Globus pallidus (tissue), 1 donor: Measurements from ENCODE around the gene RNF207.
"Not testable (repeated sequence)": the region's sequence is repeated elsewhere in the genome, so short reads cannot be mapped to it uniquely, and the experiment has no call there.

ENCODE experiments used
- DNase-seq: peaks from one replicate; pipeline ENCODE4 v3.0.0-alpha.2; 2015; ENCODE audit warnings: low spot score

The RNF207 gene

GRCh38 chr1:6200188-6200809 lies 5.6 kb upstream of the RNF207 start:
- DNase-seq, result no peak

DNA sequence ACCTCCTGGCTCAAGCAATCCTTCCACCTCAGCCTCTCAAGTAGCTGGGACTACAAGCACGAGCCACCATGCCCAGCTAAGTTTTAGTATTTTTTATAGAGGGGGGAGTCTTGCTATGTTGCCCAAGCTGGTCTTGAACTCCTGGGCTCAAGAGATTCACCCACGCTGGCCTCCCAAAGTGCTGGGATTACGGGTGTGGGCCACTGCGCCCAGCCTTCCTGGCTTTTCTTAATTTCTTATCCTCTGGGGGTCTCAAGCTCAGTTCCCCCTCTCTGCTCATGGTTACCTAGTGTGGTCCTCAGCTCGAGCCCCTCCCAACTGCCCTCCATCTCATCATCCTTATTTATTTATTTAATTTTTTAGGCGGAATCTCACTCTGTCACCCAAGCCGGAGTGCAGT lies 3.7 kb upstream of the RNF207 start:
- DNase-seq, result no peak

- no peak for DNase-seq
Measured at GRCh38 chr1:6206520-6206855, 569 bp downstream of the RNF207 start.

DNA sequence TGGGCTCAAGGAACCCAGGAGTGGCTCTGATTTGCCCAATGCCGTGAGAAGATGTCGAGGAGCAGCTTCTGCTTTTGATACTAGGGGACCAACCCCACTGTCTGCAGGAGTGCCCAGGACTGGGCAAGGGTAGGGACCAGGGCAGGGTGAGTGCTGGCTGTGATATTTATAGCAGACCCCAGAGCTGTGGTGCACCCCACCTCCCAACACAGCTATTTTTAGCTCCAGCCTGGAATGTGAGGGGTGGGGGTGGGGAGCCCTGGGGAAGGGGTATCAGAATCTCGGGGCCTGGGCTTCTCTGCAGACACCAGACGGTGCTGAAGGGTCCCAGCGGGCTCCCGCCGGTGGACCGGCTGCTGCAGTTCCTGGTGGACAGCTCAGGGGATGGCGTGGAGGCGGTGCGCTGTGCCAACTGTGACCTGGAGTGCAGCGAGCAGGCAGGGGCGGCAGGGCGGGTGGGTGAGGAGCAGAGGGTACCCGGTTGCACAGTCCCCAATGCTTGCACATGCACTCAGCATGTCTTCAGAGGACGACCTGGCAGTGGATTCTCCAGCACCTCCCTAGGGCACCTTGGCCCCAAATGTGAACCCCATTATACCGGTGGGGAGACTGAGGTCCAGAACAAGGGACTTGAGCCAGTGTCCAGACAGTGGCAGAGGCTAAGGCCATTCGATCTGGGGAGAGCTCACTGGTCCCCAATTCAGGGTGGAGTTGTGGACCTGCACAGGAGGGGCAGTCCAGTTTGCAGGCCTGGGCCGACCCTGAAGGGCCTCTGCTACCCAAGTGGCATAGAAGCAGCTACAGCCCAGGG lies 1.4 kb downstream of the RNF207 start:
- DNase-seq, result no peak

DNA sequence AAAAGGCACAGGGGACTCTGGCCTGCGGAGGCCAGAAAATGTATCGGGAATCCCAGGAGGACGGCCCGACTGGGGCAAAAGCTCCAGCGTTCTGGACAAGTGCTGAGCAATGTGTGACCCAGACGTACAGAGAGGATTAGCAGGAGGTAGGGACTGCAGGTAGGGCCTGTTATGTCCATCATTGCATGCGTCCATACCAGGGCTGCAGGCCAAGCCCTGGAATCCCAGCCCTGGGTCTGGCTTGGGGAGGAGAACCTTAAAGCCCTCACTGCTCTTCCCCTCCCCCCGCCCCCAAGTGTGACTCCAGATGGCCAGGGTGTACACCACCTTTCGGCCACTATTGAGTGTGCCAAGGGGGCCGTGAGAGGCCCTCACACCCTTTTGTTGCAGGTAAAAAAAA lies 2.0 kb downstream of the RNF207 start:
- no peak for DNase-seq

DNA sequence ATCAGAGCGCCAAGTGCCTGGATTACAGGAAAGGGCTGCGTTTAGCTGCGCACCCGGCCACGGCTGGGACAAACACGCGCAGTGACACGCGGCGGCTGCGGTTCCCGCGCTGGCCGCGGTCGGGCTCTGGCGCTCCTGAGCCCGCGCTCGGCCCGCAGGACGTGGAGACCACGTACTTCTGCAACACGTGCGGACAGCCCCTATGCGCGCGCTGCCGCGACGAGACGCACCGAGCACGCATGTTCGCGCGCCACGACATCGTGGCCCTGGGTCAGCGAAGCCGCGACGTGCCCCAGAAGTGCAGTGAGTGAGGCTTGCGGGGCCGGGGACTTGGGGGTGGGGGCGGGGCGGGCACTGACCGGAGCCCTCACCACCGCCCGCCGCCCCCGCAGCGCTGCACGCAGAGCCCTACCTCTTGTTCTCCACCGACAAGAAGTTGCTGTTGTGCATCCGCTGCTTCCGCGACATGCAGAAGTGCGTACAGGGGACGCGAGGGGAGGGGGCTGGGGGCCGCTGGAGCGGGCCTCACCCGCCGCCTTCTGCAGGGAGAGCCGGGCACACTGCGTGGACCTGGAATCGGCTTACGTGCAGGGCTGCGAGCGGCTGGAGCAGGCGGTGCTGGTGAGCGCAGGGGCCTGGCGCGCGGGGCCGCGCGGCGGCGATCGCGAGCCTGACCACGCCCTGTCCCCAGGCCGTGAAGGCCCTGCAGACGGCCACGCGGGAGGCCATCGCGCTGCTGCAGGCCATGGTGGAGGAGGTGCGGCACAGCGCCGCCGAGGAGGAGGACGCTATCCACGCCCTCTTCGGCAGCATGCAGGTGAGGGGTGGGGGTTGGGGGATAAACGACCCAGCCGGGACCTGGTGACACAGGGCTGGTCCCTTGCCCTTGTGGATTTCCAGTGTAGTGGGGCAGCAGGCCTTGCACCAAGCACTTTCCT lies 3.1 kb downstream of the RNF207 start:
- DNase-seq, result no peak

- no peak for DNase-seq
Measured at GRCh38 chr1:6209661-6210580, 4.0 kb downstream of the RNF207 start.

DNA sequence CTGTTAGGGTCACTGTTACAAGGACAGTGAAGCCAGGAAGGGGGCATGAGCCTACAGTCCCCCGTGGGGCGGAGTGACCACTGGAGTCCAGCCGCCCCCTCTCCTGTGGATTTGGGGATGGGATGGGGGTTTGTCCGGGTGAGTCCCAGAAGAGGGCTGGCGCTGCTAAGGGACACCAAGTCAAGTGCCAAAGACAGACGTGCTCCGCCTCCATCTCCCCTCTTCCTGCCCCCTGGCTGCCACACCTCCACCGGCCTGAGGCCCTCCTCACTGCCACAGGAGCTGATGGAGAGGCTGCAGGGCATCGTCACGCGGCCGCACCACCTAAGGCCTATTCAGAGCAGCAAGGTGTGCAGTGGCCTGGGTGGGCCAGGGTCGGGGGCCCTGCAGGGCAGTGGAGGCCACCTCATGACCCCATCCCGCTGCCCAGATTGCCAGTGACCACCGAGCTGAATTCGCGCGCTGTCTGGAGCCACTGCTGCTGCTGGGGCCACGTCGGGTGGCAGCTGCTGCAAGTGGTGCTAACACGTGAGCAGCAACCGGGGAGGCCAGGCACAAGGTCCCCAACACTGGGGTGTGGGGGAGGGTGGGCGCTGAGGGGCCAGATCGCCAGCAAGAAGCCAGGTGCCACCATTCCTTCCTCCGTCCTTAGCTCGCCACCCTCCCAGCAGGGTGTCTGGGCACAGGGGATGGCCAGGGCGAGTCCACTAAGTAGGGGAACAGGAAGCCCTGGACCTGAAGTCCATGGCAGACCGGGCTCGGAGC lies 4.9 kb downstream of the RNF207 start:
- DNase-seq, result no peak

DNA sequence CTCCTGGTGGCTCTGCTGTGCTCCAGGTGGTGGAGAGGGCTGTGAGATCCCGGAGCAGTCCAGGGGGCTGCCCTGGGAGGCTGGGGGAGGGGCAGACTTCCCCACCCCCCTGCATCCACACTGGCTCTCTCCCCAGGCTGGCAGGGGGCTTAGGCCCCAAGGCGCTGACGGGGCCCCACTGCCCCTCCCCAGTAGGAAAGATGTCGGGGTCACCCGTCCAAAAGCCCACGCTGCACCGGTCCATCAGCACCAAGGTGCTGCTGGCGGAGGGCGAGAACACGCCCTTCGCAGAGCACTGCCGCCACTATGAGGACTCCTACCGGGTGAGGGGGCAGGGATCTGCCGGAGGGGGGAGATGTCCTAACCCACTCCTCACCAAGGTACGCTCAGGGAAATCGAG lies 5.8 kb downstream of the RNF207 start:
- no peak for DNase-seq

DNA sequence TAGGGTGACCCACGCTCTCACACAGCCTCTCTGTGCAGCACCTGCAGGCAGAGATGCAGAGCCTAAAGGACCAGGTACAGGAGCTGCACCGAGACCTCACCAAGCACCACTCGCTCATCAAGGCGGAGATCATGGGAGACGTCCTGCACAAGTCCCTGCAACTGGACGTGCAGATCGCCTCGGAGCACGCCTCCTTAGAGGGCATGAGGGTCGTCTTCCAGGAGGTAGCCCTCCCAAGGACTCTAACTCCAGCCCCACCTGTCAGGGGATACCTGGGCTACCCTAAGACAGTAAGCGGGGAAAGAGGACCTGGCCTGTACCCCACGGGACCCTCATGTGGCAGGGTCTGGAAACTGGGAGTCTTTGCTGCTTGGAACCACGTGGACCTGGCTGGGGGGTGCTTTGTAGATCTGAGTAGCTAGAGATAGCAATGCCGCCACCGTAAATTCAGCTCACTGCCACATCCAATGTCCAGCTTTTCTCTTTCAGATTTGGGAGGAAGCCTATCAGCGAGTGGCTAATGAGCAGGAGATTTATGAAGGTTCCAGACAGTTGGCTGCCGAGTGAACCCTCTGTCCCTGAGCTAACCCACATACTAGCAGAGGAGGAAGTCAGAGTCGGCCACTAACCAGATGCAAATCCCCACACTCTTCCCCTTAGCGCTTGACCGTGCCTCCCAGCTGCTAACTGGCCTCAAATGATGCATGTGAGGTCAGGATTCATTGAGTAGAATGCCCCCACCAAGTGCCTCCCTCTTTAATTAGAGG lies 6.5 kb downstream of the RNF207 start:
- DNase-seq, result no peak

DNA sequence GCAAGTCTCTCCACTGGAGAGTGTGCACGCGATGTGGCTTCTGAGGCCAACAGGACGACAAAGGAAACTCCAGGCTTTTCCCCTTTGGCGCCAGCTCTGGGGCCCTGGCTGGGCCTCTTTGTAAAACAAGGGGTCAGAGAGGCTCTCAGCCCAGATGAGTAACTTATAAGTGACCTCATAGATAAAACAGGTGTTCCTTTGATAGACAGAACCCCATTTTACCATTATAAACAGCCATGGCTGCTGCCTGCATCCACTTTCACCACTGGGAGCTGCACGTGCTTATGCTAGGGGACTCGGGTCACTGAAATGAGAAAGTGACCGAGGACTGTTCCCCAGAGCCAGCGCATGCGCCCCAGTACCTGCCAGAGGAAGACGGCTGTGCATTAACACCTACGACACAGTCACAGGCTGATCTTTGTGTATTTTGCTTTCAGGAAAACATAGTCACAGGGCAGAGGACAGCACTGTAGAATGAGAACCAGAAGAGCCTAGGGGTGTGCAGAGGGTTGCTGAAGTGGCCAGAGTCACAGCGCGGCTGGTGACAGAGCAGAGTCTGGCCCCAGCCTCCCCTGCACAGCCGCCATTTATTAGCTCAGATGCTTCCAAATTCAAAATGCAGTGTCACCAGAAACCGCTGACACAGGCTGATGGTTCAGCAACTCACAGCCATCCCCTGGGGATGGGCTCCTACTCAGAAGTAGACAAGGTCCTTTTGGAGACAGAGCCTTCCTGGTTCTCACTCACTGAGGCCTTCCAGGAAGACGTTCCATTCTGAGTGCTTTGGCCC lies 12.7 kb downstream of the RNF207 start:
- no peak for DNase-seq

DNA sequence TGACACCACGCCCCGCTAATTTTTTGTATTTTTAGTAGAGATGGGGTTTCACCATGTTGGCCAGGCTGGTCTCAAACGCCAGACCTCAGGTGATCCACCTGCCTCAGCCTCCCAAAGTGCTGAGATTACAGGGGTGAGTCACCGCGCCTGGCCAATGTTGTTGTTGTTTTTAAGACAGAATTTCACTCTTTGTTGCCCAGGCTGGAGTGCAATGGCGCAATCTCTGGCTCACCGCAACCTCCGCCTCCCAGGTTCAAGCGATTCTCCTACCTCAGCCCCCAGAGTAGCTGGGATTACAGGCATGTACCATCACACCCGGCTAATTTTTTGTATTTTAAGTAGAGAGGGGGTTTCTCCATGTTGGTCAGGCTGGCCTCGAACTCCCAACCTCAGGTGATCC lies 13.7 kb downstream of the RNF207 start:
- not testable (repeated sequence) for DNase-seq

DNA sequence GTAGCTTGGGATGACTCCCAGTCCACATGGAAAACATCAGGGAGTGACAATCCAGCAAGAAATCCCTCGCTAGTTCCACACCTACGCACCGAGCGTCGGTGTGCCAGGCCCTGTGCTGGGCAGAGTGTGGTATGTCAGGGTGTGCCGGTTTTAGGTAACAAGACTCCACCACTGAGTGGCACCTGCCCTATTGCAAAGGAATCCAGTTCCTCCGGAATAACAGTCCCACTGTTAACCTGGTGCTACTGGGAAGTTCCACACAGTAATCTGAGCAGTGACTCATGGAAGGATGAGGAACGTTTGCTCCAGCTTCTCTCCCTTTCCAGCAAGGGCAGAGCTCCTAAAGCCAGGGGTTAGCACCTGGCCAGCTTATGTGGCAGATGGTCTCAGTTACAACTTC lies 14.3 kb downstream of the RNF207 start:
- no peak for DNase-seq

- no peak for DNase-seq
Measured at GRCh38 chr1:6221210-6221784, 15.4 kb downstream of the RNF207 start.

GRCh38 chr1:6222636-6223035 lies 16.7 kb downstream of the RNF207 start:
- DNase-seq, result no peak

DNA sequence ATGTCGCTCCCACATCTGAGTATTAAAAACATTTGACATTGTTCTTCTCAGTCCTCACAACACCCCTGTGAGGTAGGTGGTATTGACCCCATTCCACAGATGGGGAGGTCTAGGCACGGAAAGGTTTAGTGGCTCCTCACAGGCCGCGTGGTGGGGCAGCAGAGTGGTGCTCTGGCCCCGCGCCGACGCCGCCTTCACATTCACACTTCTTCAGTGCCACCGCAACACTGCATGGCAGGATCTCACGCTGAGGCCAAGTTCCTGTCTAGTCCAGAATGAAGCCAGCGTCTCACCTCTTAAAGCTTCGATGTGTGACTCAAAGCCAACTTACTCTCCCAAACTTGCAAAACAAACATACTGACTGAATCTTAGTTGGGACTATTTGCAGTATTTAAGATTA lies 17.7 kb downstream of the RNF207 start:
- DNase-seq, result no peak

GRCh38 chr1:6224718-6225117 lies 18.8 kb downstream of the RNF207 start:
- DNase-seq, result no peak

DNA sequence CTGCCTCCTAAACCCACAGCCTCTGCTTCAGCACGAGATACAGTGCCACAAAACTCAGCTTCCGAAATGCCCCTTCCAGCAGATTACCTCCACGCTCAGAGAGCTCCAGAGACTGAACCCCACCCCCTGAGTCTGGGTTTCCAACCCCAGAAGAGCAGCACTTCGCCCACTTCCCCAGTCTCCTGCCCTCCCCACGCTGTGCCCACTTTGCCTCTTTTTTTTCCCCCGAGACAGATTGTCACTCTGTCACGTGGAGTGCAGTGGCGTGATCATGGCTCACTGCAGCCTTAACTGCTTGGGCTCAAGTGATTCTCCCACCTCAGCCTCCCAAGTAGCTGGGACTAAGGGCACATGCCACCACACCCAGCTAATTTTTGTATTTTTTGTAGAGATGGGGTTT lies 19.7 kb downstream of the RNF207 start:
- DNase-seq, result no peak

- no peak for DNase-seq
Measured at GRCh38 chr1:6233376-6233775, 27.5 kb downstream of the RNF207 start.
